HUES48 (cell line): Measurements from ENCODE around the gene UROS.

Source experiments
- H3K27ac ChIP-seq: one replicate; pipeline ENCODE4 v1.7.0; 2013; ENCODE audit warnings: low read depth, low read length, inconsistent platforms
- H3K27me3 ChIP-seq: 2 replicates; pipeline ENCODE4 v1.6.1; 2013; ENCODE audit warnings: mild to moderate bottlenecking, low read length; ENCODE audit not compliant: control insufficient read depth, insufficient read depth
- H3K36me3 ChIP-seq: 2 replicates; pipeline ENCODE4 v1.6.1; 2013; ENCODE audit warnings: low read length; ENCODE audit not compliant: control insufficient read depth, insufficient read depth
- H3K4me1 ChIP-seq: 2 replicates; pipeline ENCODE4 v1.6.1; 2013; ENCODE audit warnings: mild to moderate bottlenecking, low read length; ENCODE audit not compliant: control insufficient read depth, insufficient read depth
- H3K4me3 ChIP-seq: 2 replicates; pipeline ENCODE4 v1.5.1; 2013; ENCODE audit warnings: mild to moderate bottlenecking, low read depth, low read length
- H3K9ac ChIP-seq: 2 replicates; pipeline ENCODE4 v1.6.1; 2013; ENCODE audit warnings: mild to moderate bottlenecking, low read depth, low read length, moderate library complexity
- H3K9me3 ChIP-seq: 2 replicates; pipeline ENCODE4 v1.6.1; 2013; ENCODE audit warnings: low read length; ENCODE audit not compliant: control insufficient read depth, insufficient read depth

Gene UROS

DNA sequence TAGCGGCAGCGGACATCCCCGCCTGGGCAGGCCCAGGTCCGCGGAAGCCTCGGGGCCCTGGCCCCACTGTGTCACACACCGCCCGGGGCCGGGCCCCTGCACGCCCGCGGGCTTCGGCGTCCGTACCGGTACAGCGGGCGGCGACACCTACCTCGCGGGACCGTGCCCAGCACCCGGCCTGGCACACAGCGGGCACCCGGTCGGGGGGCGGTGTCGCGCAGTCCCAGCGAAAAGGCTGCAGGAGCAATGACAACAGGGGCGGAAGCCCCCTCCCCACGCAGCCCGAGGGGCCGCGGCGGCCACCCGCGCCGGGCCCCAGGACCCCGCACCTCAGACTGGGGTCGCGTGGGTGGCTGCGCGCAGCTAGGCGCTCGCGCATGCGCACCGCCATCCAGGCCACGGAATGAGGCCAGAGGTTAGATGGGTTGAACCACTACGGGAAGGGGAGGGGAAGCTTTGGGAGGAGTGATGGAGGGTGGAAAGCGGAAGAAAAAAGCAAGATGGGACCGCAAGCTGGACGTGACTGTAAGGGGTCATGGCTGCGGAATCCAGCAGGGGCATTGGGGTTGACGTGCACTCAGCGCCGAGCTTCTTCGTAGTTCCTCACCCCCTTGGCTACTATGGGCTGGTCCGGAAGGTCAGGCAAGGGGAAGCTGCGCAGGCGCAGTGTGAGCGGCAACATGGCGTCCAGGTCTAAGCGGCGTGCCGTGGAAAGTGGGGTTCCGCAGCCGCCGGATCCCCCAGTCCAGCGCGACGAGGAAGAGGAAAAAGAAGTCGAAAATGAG lies at the start of gene UROS, which contains the start of gene BCCIP:
Gene UROS, minus strand, starts transcription at position 381 of the 785 bp plus-strand sequence. CDS start 6,759 bp downstream, outside the sequence.
Gene BCCIP, plus strand, starts transcription at position 669 of the 785 bp plus-strand sequence. Its CDS starts 12 bp downstream, at position 681.
- H3K27ac ChIP-seq = peak within 1 kb of the TSS; percentile 96
- H3K27me3 ChIP-seq = no peaks in the 10 kb centered on the region
- H3K9ac ChIP-seq = peak within 1 kb of the TSS; percentile 99
- no peaks in the 10 kb centered on the region for H3K9me3 ChIP-seq
- peak within 1 kb of the TSS; percentile 81 for H3K4me3 ChIP-seq
- peaks cover 6% of the 10 kb centered on the region; the same call in 1 of the 2 replicates for H3K4me1 ChIP-seq
- peaks cover 32% of the 10 kb centered on the region for H3K36me3 ChIP-seq

DNA sequence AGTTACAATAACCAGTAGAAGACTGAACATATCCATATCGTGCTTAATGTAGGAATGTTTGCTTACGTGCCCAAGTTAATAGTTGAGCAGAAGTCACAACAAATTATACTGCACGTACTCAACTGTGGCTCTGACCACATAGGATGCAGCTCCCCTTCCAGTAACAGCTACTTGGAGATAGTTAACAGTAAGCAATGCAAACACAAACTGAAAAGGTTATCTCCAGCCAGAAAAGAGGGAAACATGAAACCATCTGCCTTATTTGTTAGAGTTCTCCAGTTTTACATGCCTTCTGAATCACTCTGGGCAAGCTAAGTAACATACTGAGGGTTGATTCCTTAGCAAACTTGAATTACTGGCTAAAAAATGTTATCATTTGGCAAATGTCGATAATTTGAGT lies 48.3 kb upstream of the UROS start:
- H3K9ac ChIP-seq = no peak overlapping the region
- H3K9me3 ChIP-seq = peaks cover 6% of the 10 kb centered on the region
- no peaks in the 10 kb centered on the region for H3K27me3 ChIP-seq
- H3K36me3 ChIP-seq = peaks cover 16% of the 10 kb centered on the region
- no peak overlapping the region for H3K27ac ChIP-seq
- H3K4me1 ChIP-seq = peaks cover 3% of the 10 kb centered on the region; the same call in 1 of the 2 replicates
- H3K4me3 ChIP-seq = no peak overlapping the region

DNA sequence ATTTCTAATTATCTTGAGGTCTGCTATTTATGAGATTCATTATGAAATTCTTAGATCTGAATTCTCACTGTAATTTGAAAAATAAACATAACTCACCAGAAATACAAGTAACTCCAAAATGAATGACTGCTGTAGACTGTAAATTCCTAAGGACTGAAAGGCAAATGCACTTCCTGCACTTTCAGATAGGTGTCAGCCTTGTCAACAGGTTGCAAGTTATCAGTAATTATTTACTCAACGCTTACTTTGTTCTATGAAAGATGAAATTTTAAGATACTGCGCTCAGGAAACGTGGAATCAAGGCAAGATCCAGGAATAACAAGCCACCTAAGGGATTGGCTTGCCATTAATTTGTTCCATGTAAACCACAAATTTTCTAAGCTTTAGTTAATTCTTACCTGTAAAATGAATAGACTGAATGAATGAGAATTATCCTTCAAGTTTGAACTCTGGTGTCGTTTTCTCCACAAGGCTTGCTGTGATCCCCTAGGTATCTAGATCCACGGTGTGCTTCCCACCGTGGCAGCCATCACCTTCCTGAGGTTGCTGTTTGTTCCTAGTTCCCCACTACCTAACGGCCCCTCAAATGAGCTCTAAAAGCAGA lies 45.4 kb upstream of the UROS start:
- Histone ChIP-seq H3K27me3 (no peaks in the 10 kb centered on the region), H3K9ac (no peak overlapping the region), H3K27ac (no peak overlapping the region), H3K36me3 (peaks cover 16% of the 10 kb centered on the region), H3K4me1 (peaks cover 3% of the 10 kb centered on the region; the same call in 1 of the 2 replicates), H3K4me3 (no peak overlapping the region), H3K9me3 (no peaks in the 10 kb centered on the region)

DNA sequence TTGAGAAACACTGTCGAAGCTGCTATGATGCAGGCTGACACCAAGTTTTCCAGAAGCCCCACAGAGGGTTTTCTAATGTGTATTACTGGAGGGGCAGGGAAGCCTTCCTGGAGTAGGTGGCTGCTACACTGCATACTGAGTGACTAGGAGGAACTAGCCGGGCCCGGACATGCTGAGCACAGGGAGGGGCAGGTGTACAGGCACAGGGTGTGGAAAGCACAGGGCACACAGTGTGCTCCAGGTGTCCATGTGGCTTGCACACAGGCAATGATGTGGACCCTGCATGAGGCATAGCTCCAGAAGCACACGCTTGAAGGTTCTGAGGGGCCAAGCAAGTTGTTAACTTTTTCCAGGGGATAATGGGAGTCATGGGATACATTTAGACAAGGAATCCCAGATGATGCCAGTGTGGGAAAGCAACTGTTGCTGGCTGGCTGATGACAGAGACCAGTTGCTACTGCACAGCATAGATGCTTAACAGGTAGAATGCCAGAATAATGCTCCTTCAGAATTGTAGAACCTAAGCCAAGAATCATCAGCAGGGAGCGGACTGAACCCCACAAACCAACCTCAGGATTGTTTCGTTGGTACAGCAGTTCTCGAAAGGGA lies 43.5 kb upstream of the UROS start:
- Histone ChIP-seq H3K27me3 (no peaks in the 10 kb centered on the region), H3K9ac (no peak overlapping the region), H3K9me3 (no peaks in the 10 kb centered on the region), H3K4me1 (peaks cover 2% of the 10 kb centered on the region; the same call in 1 of the 2 replicates), H3K27ac (no peak overlapping the region), H3K4me3 (no peak overlapping the region), H3K36me3 (peaks cover 16% of the 10 kb centered on the region)

DNA sequence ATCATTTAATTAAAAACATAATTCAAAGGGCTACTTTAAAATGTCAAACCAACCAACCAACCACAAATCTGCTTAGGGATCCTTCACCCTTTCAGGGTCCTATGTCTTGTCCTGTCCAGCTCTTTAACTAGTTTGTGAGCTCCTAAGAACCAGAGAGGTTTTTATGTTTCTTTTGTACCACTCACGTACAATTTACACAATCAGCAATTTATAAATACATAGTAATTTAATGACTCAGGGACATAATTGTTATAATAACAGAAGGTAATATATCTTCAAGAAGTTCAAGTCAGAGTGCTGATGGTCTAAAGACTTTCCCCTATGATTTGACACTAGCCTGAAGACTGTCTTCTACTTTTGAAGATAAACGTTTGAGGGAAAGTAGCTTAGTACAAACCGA lies 42.1 kb upstream of the UROS start:
- Histone ChIP-seq H3K27me3 (no peaks in the 10 kb centered on the region), H3K4me1 (no peaks in the 10 kb centered on the region), H3K9ac (no peak overlapping the region), H3K9me3 (no peaks in the 10 kb centered on the region), H3K27ac (no peak overlapping the region), H3K4me3 (no peak overlapping the region), H3K36me3 (peaks cover 16% of the 10 kb centered on the region)

DNA sequence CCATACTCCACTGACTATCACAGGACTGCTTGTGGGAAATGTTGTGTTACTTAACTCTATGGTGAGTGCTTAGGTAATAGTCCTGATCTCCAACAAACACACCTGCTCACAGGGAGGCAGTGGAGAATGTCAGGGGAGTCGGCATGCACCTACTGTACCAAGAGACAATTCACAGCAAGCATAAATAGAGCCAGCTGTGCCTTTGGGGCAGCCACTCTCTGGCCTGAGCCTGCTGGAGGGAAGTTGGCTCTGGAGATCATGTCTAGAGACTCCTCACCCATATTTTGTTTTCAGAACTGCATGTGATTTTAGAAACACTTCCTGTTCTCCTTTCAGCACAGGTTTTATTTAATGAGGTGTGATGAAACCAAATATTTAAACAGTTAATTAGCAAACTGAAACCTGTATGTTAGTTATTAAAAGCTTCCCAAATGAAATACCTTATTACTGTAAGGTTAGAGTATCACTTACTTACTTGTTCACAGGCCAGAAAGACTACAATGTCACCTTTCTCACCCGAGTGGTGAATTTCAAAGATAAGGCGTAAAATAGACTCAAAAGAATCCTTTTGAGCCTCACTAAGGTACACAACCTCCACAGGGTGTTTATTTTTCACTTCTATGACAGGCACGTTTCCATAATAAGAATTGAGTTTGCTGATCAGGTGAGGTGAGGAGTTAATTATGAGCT lies 36.2 kb upstream of the UROS start:
- Histone ChIP-seq H3K27ac (no peak overlapping the region), H3K9ac (no peak overlapping the region), H3K36me3 (peaks cover 12% of the 10 kb centered on the region), H3K4me3 (no peak overlapping the region), H3K9me3 (no peaks in the 10 kb centered on the region), H3K4me1 (no peaks in the 10 kb centered on the region), H3K27me3 (no peaks in the 10 kb centered on the region)

DNA sequence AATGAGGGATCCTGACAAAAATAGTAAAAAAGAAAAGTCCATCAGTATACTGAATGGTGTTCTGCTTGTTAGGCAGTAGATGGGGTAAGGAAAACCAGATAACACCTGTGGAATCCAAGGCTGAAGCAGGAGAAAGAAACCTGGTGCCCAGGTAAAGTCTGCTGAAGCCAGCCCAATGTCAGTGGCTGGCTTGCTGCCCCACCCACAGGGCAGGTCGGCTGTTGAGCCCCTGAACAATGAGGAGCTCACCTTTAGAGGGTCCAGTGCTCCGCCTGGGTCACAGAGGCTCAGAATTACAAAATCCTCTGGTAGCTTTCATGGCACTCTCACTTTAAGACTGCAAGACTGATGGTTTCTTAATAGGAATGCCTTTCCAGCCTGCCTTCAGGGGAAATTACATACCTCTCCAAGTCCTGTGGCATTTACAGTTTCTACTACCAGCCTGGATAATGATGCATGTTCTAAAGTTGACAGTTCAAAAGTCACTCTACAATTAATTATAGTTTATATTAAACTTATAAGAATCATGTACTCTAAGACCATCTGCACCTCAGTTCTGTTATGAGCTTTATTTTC lies 34.2 kb upstream of the UROS start:
- Histone ChIP-seq H3K36me3 (peaks cover 10% of the 10 kb centered on the region), H3K4me1 (no peaks in the 10 kb centered on the region), H3K9me3 (no peaks in the 10 kb centered on the region), H3K9ac (no peak overlapping the region), H3K27me3 (no peaks in the 10 kb centered on the region), H3K4me3 (no peak overlapping the region), H3K27ac (no peak overlapping the region)

DNA sequence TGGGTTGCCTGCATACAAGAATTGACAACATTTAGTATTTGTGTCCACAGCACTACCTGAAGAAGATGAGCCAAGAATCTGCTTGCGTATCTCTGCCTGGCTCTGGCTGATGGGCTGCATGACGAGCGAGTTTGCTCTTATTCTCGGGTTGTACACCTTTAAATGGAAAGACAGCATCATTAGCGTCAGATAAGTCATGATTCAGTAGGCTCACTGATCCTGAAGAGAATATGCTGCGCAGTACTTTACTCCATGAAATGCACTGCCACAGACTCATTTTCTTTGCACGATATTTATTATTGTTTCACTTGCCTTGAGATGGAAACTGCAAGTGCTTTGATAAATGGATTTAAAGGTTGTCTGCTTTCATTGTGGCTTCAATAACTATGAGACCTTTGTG lies 29.4 kb upstream of the UROS start:
- Histone ChIP-seq H3K27ac (no peak overlapping the region), H3K9me3 (no peaks in the 10 kb centered on the region), H3K4me1 (no peaks in the 10 kb centered on the region), H3K4me3 (no peak overlapping the region), H3K9ac (no peak overlapping the region), H3K36me3 (peaks cover 30% of the 10 kb centered on the region), H3K27me3 (no peaks in the 10 kb centered on the region)

DNA sequence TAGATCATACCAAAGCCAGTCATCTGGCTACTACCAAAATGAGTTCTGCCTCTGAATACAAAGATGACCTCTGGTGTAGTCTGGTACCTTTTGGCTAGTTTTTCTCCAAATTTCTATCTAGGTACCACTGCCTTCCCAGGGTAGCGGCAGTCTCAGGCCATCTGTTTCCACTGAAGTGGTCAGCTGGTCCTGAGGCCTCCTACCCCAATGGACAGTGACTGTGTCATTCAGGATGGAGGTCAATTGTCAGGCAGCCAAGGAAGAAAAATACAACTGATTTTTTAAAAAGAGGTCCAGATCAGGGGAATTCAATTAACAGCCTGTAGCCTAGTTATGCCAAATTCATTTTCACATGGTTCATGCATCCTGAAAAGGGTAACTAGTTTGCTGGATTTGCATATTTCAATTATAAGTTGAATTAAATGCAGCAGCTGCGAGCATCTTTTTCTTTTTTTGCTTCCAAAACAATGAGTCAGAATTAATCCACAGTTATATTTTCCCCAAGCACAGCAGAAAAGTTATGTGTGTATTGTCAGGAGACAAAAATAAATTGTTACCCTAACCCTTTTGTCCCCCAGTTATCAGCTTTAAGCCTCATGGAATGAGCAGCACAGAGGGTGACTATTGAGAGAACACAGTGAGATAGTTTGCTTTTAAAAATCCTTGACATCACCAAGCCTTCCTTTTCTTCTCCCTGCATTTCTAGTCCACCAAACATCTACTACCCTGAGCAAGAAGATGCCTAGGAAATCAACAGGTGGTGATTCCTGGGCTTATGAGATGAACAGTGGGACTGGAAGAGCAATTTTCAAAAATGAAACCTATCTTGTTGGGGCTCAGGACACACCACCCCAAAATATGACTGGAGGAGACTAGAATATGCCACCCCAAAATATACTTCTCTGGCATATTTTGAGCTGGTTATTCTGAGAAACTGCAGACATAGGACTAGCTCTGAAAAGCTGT lies 28.0 kb upstream of the UROS start:
- Histone ChIP-seq H3K4me3 (no peak overlapping the region), H3K9ac (no peak overlapping the region), H3K27ac (no peak overlapping the region), H3K36me3 (peaks cover 30% of the 10 kb centered on the region), H3K4me1 (no peaks in the 10 kb centered on the region), H3K27me3 (no peaks in the 10 kb centered on the region), H3K9me3 (no peaks in the 10 kb centered on the region)

DNA sequence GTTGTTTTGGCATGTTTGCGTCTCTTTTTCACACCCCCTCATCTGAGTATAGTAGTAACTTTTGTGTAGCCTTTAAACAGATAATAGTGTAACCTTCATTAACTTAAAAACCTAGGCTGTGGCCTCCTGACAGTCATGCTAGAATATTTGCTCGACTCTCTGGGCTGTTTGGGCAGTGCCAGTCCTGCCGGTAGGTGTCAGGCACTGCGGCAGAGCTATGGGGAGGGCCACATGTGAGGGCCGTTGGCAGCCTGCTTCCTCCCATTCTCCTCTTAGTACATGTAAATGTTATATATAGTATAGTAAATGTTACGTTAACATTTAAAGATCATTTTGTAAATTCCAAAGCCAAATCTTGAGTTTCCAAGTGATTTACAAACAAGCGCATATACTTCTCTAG lies 26.4 kb upstream of the UROS start:
- no peak overlapping the region for H3K4me3 ChIP-seq
- no peak overlapping the region for H3K27ac ChIP-seq
- no peaks in the 10 kb centered on the region for H3K27me3 ChIP-seq
- H3K4me1 ChIP-seq = no peaks in the 10 kb centered on the region
- peaks cover 30% of the 10 kb centered on the region for H3K36me3 ChIP-seq
- H3K9me3 ChIP-seq = no peaks in the 10 kb centered on the region
- no peak overlapping the region for H3K9ac ChIP-seq
